Activated T-cell treated with anti-CD3 and anti-CD28 coated beads, Interleukin-2, amount 50 U/mL, for 48 hours (primary cell): ENCODE results near the gene APBB2.
A peak's percentile ranks its signal among the peaks of the same experiment; 100 is the strongest.

ENCODE experiments used
- DNase-seq, 2 experiments: peaks; one replicate each; pipeline ENCODE4 v3.0.0-alpha.2; 2020

The APBB2 gene

DNA sequence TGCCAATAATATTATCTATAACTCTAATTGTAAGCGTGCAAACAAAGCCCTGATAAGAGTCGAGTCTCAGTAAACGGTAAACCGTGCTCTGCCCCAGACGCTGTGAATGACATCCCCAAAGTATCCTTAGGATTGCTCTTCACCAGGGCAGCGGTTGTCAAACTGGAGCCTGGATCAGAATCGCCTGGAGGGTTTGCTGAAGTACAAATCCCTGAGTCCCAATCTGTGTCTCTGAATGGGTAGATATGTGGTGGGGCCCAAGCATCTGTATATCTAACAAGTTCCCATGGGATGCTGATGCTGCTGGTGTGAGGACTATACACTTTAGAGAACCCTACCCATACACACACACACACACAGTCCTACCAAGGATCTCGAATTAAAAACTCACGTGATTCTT, 813 bp upstream of the APBB2 start:
- DNase-seq: no peak

DNA sequence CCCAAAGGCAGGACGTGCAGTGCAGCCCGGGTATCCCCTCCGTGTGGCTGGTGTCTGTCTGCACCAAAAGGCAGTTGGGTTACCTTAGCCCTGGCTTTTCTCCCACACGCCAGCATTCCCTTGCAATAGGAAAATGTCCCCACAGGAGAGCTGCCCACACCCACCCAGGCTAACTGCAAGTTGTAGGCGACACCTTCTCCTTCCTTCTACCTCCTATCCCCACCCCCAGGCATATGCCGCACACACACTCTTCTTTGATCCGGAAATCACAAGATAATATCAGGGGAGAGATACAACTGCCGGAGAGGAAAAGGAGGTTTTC, 444 bp upstream of the APBB2 start:
- DNase-seq: no peak

DNA sequence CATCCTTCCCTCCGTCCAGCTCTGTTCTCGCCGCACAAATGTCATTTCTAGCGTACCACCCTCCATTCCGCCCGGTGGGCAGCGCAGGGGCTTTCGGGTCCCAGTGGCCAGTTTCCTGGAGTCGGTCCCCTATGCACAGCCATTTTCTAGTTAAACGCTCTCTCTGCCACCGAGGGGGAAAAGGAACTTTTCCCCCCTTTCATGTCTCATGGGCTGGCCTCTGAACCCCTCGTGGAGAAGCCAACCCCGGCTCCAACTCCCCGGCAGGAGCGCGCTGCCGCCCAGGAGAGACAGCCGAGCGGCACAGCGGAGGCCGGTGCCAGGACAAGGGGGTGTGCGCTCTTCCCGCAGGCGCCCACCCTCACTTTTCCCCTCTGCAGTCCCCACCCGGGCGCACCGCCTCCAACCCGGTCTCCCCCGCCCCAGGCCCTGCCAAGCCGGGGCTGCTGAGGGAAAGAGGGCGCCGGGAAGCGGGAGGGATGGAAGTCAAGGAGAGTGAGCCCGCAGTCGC, 662 bp downstream of the APBB2 start:
- no peak for DNase-seq

DNA sequence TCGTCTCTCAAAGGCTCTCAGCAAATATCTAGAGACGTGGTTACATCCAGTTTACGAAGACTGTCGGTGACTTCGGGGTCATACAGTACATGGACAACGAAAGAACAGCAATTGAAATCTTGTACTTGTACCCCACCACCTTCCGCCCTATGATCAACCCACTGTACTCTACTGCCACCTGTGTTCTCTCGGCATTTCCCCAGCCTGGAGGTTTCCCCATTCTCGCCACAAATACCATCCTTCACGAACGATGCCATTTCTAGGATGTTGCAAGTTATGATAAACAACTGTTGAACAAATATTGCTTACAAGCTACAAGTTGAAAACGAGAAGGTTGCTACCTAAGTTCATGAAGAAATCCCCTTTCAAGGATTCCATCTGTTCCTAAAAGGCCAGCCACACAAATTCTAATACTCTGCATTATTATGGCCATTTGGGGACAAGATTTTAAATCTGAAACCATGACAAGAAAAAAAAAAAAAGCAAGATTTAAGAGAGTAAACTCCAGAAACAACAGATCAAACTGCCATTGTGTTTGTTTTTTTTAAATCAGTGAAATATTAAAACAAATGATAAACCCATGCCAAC, 1.6 kb downstream of the APBB2 start:
- peak in 1 of 2 experiments; percentile 20 for DNase-seq

DNA sequence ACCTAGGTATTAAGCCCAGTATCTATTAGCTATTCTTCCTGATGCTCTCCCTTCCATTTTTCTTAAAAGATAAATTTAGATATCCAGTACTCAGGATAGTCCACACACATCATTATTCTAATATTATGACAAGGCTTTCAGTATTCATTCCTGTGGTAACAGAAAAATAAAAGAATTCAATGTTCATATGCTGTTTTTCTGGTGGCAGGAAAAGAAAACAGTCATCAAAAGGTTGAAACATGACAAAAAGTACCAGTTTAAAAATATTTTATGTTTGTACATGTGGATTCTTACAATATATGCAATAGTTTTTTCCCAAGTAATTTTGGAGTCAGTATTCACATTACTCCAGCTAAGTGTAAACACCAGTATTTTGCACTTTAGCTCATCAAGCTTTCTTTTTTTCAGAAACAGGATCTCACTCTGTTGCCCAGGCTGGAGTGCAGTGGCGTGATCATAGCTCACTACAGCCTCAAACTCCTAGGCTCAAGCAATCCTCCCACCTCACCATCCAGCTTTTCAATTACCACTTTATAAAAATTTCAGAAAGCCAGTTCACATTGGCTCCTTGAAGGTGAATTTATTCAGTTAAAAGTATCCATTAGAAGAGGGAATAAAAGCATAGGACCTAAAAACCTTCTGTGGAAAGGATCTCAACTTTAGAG, 2.3 kb downstream of the APBB2 start:
- DNase-seq: no peak

DNA sequence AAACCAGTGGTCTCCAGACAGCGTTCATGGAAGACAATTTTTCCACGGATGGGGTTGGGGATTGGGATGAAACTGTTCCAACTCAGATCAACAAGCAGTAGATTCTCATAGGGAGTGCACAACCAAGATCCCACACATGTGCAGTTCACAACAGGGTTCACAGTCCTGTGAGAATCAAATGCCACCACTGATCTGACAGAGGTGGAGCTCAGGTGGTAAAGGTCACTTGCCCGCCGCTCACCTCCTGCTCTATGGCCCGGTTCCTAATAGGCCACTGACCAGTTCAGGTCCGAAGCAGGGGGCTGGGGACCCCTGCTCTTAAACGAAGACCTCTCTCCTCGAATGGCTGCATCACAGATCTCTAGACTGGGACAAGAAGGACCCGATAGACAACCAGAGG, 4.4 kb downstream of the APBB2 start:
- no peak for DNase-seq

DNA sequence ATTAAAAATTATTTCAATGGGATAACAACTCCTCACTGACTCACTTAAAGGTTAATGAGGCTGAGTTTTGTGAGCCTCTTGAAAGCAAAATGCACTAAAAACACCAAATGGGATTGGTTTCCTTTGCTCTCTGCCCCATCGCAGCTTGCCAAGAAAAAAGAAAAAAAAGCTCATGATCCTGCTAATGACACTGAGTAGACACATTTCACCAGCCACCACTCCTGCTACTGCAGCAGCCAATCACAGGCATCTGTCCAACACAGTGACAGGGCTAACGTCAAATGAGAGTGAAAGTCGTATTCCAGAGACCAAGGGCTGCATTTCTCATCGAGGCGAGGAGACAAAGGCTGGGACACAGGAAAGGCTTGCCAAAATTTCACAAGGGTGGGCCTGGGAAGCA, 5.2 kb downstream of the APBB2 start:
- no peak for DNase-seq

DNA sequence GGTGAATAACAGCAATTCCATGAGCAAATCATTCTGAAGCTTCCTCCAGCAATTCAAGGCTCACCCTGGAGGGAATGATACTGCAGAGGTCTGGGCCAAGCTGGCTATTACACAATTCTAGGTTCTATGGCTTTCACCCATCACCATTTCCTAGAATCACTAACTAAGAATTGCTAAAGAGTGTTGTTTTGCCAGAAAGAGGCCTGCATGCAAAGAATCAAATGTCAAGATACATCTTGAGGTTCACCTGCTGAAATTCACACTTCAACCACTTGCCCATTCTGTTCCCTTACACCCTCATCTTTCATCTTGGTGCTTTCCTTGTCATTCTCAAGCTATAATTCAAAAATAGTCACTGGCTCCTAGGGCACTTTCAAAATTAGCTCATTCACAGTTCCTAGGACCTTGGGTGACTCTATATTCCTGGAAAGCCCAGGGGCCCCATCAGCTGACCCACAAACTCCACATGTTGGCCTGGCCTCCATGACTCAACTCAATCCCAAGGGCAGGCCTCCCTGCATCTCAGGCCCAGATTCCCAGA, 7.0 kb downstream of the APBB2 start:
- no peak for DNase-seq

DNA sequence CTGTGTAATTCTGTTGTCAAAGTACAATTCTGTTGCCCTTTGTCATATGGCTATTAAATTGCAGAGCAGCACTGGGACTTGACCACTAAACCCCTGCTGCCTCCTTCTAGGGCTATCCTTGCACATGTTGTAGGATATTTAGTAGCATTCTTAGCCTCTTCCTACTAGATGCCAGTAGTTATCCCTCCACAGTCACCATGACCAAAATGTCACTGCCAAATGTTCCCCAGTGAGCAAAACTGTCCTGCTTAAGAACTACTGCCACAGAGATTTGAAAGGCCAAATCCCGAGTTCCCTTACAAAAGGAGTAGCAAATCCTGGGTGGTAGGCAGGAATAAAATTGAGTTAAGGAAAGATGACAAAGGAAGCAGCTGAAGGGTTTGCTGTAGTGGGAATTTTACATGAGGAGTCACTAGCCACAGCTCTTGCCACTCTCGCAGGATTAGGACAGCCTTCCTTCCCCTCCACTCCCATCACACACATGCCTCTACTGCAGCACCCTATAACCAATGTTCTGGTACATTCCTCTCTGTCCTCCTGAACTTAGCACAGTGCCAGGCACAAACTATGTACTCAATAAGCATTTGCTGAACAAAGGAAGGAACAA, 8.4 kb downstream of the APBB2 start:
- DNase-seq: no peak

DNA sequence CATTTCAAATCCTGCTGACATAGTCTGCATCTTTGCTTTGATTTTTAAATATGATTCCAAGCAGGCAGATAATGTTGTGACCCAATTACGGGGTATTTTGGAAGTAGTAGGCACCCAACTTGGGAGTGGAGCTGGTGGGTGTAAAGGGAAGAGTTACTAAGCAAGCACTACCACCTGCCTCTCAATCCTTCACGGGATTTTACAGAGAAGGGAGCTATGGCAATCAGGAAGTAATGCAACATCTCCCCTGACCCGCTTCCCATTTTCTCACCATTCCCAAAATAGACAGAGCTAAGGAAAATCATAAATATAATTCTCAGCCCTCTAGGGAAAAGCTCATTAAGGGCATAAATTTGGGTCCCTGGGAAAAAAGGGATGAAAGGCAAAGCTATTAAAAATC, 9.2 kb downstream of the APBB2 start:
- no peak for DNase-seq

DNA sequence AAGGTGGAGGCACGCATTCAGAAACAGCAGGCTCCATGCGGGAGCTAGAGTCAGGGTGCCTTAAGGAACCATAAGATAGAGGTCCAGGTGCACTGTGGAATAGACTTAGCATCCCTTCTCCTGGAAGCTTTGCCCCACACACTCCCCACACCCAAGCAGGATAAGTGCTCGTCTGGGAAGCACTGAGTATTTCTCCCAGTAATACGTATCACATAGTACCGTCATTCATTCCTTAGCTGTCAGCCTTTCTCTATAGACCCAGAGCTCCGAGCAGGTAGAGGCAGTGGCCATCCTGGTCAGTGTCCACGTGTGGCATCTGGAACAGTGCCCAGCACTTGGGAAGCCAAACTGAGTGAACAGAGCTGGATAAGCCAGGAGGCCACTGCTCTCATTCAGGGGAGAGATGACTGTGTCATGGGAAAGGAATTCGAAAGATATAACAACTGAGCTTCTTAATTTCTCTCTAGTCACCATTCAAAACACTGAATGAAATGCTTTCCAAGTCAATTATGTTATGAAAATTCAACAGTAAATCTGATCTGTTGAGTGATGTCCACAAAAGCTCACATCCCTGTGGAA, 9.9 kb downstream of the APBB2 start:
- no peak for DNase-seq

DNA sequence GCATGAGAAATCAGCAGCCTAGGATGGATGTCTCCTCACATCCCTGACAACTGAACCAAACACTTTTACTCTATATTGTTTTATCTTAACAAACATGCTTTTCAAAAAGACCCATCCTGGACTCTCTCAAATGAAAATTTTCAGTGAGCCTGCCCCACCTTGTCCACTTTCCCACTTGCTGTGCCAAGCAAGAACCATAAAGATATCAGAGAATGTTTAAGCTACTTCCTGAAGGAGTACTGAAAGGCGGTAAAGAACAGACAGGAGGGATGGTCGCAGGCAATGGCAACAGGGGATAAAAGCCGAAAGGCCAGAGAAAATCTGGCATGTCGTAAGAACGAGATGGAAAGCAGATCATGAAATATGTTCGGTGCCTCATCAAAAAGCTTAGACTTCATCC, 10.5 kb downstream of the APBB2 start:
- no peak for DNase-seq

DNA sequence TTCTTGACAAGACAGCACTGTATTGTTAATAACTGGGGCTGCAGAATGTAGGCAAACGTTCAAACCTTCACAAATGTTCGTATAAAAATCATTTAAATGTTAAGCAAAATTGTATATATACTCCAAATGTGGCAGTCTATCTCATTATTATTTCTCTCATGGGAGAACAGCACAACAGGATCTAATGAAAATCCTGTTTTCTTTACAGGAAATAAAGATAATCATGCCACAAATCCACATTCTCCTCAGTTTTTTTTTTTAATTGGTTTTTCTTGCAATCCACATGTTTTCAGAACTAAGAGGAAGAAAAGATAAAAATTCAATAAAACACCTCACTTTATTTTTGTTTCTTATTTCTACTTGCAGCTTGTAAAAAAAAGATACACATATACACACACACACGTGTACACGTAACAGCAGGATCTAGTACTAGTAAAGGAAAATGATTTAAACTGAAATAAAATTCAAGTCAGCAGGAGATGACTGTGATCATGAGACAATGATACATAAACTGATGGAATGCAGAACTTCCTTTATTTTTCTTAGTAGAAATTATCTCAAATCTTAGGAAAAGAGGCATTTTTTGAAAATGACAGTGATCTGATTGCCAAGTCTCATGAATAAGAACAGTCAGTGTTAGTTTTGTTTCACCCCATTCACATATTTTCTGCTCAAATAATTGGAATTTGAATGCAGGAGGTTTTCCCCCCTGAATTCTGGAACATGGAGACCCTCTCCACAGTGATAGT, 11.3 kb downstream of the APBB2 start:
- no peak for DNase-seq

DNA sequence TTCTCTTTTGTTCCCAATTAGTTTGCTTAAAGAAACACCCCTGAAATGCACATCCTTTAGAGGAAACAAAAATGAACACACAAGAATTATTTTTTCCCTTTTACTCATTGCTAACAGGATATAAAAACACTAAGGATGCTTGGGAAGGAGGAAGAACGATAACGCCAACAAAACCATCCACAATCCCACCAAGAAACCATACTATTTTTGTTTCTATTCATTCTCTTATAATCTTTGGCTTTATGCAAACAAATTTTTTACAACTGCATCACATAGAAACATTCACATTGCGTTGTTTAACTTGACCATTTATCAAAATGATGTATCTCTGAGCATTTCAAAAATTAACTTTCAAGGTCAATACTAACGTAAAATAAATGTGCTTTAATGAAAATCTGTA, 12.0 kb downstream of the APBB2 start:
- DNase-seq: no peak

DNA sequence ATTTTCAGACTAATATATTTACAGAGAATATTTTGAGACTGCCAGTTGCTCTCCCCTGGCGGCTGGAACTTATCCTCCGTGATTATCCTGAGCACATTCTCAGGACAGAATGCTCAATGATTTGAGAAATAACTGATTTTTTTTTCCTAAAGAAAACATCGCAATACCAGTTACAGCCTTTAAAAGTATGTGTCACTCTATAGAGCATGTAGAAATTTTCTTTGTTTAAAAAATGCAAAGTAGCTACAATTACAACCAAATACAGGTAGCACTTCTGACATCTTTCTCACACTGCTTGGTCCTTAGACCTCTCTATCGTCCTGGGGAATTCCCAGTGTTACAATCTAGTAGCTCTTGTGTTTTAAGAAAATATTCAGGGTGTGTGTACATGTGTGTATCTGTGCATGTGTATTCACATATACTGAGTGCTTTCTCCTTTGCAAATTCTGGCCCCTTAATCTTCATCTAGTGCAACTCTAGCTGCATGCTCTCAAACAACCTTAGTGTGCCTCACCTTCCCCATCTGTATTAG, 13.8 kb downstream of the APBB2 start:
- DNase-seq: no peak

DNA sequence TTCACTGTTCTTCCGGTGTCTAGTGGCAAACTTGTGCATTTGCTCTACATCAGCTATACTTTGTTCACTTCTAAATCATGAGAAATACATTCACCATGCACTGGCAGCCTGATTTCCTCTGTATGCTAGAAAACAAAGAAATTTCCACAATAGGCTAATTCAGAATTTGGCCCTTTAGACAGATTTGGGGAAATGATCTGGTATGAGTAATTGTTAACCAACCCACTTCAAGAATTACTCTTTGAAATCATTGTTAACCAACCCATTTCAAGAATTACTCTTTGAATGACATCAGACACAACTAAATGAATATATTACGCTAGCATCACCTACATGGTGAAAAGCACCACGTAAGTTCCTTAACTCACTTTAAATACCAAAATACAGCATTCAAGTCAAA, 14.6 kb downstream of the APBB2 start:
- DNase-seq: no peak

DNA sequence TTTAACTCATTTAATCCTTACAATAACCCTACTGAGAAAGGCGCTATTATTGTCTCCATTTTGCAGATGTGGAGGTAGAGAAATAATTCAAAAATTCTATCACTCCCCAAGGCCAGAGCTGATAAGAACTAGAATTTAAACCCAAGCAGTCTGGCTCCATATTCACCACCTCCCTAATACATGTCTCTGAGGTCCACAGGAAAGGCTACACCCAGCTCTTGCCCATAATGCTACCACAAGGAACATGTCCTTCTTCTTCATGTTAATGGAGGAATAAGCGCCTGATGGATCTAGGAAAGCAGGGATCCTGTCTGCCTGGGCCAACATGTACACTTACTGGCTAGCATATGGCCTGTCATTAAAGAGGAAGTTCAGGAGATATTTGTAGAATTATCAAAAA, 16.3 kb downstream of the APBB2 start:
- DNase-seq: no peak

DNA sequence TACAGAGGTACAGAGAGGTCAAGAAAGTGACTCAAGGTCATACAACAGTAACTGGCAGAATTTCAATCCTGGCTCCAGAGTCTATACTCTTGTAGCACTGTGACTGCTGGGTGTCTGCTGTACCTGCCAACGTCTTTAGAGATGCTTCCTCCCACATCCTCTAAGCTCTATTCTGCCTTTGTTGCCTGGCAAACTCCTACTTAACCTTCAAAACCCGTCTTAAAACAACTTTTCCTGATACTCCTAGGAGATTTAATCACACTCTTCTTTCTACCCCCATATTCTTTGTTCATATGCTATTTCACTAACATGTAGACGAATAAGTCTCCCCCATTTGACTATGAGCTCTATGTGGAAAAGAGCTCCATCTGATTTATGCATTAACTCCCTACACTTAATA, 16.8 kb downstream of the APBB2 start:
- DNase-seq: no peak

DNA sequence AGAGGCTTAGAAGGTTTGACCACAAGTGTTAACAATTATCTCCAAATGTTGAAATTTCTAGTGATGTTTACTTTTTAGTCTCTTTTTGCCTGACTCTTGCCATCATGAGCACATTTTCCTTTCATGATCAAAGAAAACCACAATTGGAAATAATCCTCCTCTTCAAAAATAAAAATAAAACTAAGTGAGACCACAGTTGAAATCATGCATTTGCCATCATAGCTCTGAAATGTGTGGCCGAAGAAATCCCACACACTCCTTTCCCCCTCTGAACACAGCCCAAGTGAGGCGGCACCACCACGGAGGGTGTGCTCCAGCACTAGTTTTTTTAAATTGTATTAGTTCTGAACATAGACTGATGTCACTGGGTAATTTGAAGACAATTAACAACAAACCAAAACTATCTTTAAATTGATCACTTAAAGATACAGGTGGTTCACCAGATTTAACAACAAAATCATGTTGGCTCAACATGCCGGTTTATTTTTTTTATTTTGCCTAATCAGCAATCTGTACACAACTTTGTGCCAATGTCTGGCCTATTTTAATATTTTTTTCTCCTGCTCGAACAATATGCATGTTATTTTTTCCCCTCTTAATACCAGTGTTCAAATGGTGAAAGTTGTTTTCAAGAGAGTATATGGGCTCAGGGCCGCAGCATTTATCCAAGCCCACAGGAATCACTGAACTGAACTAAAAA, 17.6 kb downstream of the APBB2 start:
- DNase-seq: no peak

DNA sequence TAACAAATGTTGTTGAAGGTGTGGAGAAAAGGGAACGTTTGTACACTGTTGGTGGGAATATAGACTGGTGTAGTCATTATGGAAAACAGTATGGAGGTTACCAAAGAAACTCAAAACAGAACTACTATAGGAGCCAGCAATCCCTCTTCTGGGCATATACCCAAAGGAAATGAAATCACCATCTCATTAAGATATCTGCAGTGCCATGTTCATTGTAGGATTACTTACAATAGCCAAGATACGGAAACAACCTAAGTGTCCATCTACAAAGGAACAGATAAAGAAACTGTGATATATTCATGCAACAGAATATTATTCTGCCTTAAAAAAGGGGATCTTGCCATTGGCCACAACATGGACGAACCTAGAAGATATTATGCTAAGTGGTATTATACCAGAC, 22.2 kb downstream of the APBB2 start:
- DNase-seq: no peak

DNA sequence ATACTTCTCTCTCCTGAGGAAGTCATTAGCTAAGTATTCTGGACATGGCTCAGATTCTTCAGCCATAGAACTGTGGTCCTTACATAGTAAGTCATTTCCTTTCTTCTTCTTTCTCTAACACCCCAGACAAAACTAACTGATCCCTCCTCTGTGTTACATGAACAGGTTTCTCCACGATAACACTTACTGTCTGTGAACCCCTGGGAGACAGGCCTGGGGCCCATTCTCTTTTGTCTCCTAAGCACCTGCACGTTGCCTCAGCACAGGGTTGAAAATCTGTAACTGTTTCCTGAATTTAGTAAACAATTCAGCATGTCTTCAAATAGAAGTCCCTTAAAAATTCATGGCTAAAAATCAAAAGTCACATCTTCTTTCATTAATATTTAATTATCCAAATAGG, 24.7 kb downstream of the APBB2 start:
- DNase-seq: no peak

DNA sequence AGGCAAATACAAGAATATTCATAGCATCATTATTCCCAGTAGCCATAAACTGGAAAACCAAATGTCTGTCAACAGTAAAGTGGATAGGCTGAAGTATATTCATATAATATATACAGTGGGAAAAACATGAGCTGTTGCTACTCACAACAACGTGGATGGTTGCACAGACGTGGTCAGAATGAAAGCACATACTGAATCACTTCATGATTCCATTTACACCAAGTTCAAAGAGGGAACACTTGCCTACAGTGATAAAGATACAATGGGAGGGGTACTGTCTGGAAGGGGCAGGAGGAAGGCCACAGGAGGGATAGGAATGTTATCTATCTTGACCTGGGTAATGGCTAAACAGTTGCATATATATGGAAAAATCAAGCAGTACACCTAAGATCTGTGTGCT, 25.3 kb downstream of the APBB2 start:
- no peak for DNase-seq
